Thoracic aorta (tissue), 2 donors: Measurements from ENCODE around the gene SERPINA10. TPM values are rescaled to one million over a fixed set of nuclear protein-coding genes. Genes with fewer than 3 reads are reported as not detected.

Source experiments
- ATAC-seq: fragments of 150-250 bp; one replicate; pipeline ENCODE4 v1.8.0; 2017; ENCODE audit warnings: low read depth; ENCODE audit not compliant: insufficient number of reproducible peaks, low FRiP score
- DNase-seq: peaks from one replicate; pipeline ENCODE4 v3.0.0-alpha.2; 2020; ENCODE audit warnings: low spot score
- H3K27ac ChIP-seq, 2 donors: fragments of 200-600 bp; sonication (generic); 1 replicate in 1 of 2; 2 replicates in 1 of 2; pipeline ENCODE4 v1.5.1; 2016; ENCODE audit warnings: mild to moderate bottlenecking in 2 of 2, moderate library complexity in 2 of 2
- H3K27me3 ChIP-seq: fragments of 200-600 bp; sonication (generic); replicated peaks from 2 replicates; pipeline ENCODE4 v1.6.0; 2016; ENCODE audit warnings: mild to moderate bottlenecking; ENCODE audit not compliant: insufficient read depth
- H3K36me3 ChIP-seq: fragments of 200-600 bp; sonication (generic); one replicate; pipeline ENCODE4 v1.5.1; 2016
- H3K4me1 ChIP-seq, 2 donors: fragments of 200-600 bp; sonication (generic); 1 replicate in 1 of 2; 2 replicates in 1 of 2; pipeline versions ENCODE4 v1.5.1 to v1.6.0; 2016; ENCODE audit warnings: low read depth in 2 of 2, mild to moderate bottlenecking in 1 of 2; ENCODE audit not compliant: control insufficient read depth in 1 of 2
- H3K4me3 ChIP-seq: fragments of 200-600 bp; sonication (generic); 2 replicates; pipeline ENCODE4 v1.5.1; 2016; ENCODE audit warnings: mild to moderate bottlenecking
- H3K9me3 ChIP-seq: fragments of 200-600 bp; sonication (generic); 2 replicates; pipeline ENCODE4 v1.5.1; 2016
- CTCF ChIP-seq: fragments of 200-600 bp; sonication (generic); IDR thresholded peaks from one replicate; pipeline ENCODE4 v1.5.1; 2019; ENCODE audit warnings: antibody characterized with exemption
- total RNA-seq, 2 donors: library from RNA; depleted of rRNA; stranded (reverse); fragments of >200 nt; gene quantifications; one replicate each; pipeline versions ENCODE4 v1.1.0 to v1.2.3, GENCODE V29; 2016

The SERPINA10 gene
- total RNA-seq, 2 donors from 2014 or later, result 0.28 TPM; not detected in 1

GRCh38 chr14:94321421-94322271 lies 28.6 kb upstream of the SERPINA10 start:
- no peaks in the 10 kb centered on the region for H3K4me1 ChIP-seq
- ATAC-seq, result no peak
- no peak overlapping the region for H3K27ac ChIP-seq
- no peaks in the 10 kb centered on the region for H3K9me3 ChIP-seq
- H3K36me3 ChIP-seq, result no peaks in the 10 kb centered on the region
- no peak for DNase-seq
- TF ChIP-seq CTCF, result no peak
- no peak overlapping the region for H3K4me3 ChIP-seq
- no peaks in the 10 kb centered on the region for H3K27me3 ChIP-seq

GRCh38 chr14:94320243-94320642 lies 27.2 kb upstream of the SERPINA10 start:
- Histone ChIP-seq H3K4me3 (no peak overlapping the region), H3K27ac (no peak overlapping the region), H3K4me1 (no peaks in the 10 kb centered on the region), H3K9me3 (no peaks in the 10 kb centered on the region), H3K36me3 (no peaks in the 10 kb centered on the region), H3K27me3 (no peaks in the 10 kb centered on the region)
- no peak for DNase-seq
- no peak for TF ChIP-seq CTCF
- ATAC-seq, result no peak

GRCh38 chr14:94317259-94317658 lies 24.2 kb upstream of the SERPINA10 start:
- no peak overlapping the region for H3K27ac ChIP-seq
- H3K9me3 ChIP-seq, result no peaks in the 10 kb centered on the region
- no peaks in the 10 kb centered on the region for H3K27me3 ChIP-seq
- H3K36me3 ChIP-seq, result no peaks in the 10 kb centered on the region
- no peak overlapping the region for H3K4me3 ChIP-seq
- no peak for TF ChIP-seq CTCF
- DNase-seq (no peak), ATAC-seq (no peak)
- H3K4me1 ChIP-seq, result no peaks in the 10 kb centered on the region

- ATAC-seq (no peak), DNase-seq (no peak)
- no peaks in the 10 kb centered on the region for H3K4me1 ChIP-seq
- H3K4me3 ChIP-seq, result no peak overlapping the region
- H3K36me3 ChIP-seq, result no peaks in the 10 kb centered on the region
- TF ChIP-seq CTCF, result no peak
- H3K27me3 ChIP-seq, result no peaks in the 10 kb centered on the region
- H3K27ac ChIP-seq, result no peak overlapping the region
- H3K9me3 ChIP-seq, result no peaks in the 10 kb centered on the region
Observed at GRCh38 chr14:94316692-94317091, 23.6 kb upstream of the SERPINA10 start.

GRCh38 chr14:94314890-94315289 lies 21.8 kb upstream of the SERPINA10 start:
- H3K36me3 ChIP-seq, result no peaks in the 10 kb centered on the region
- H3K4me3 ChIP-seq, result no peak overlapping the region
- no peak for DNase-seq
- H3K27ac ChIP-seq, result no peak overlapping the region
- TF ChIP-seq CTCF, result no peak
- H3K27me3 ChIP-seq, result no peaks in the 10 kb centered on the region
- H3K9me3 ChIP-seq, result no peaks in the 10 kb centered on the region
- H3K4me1 ChIP-seq, result no peaks in the 10 kb centered on the region
- ATAC-seq, result no peak
